Stomach (tissue), 9 donors: ENCODE data around the gene LYL1. TPM values are rescaled to one million over a fixed set of nuclear protein-coding genes. Genes with fewer than 3 reads are reported as not detected.
A peak's percentile ranks its signal among the peaks of the same experiment; 100 is the strongest.

Experiments
- DNase-seq, 2 donors: peaks; one replicate each; pipeline versions ENCODE4 v3.0.0 to v3.0.0-alpha.2; 2013 to 2019
- H3K27ac ChIP-seq, 5 donors: fragments of 200-600 bp in 4 of 5; sonication (generic) in 4 of 5; one replicate each; pipeline ENCODE4 v1.5.1; 2013 to 2019; ENCODE audit warnings: mild to moderate bottlenecking in 1 of 5, moderate library complexity in 1 of 5
- H3K27me3 ChIP-seq, 3 donors: fragments of 200-600 bp; sonication (generic); one replicate each; pipeline ENCODE4 v1.5.1; 2017 to 2019; ENCODE audit warnings: mixed run types in 1 of 3
- H3K36me3 ChIP-seq, 4 donors: fragments of 200-600 bp; sonication (generic); 1 replicate in 3 of 4; 2 replicates in 1 of 4; pipeline ENCODE4 v1.5.1; 2016 to 2019
- H3K4me1 ChIP-seq, 4 donors: fragments of 200-600 bp; sonication (generic); one replicate each; pipeline ENCODE4 v1.5.1; 2016 to 2019
- H3K4me3 ChIP-seq, 4 donors: fragments of 200-600 bp; sonication (generic) in 3 of 4; one replicate each; pipeline ENCODE4 v1.5.1; 2016 to 2019; ENCODE audit warnings: mild to moderate bottlenecking in 1 of 4
- H3K9me3 ChIP-seq, 4 donors: fragments of 200-600 bp; sonication (generic); one replicate each; pipeline ENCODE4 v1.5.1; 2016 to 2019
- EP300 ChIP-seq: sonication (generic); formaldehyde crosslinking; IDR thresholded peaks from one replicate; pipeline ENCODE4 v1.6.1; 2017; ENCODE audit warnings: antibody characterized with exemption
- POLR2A ChIP-seq, 4 donors: fragments of 450-650 bp; IDR thresholded peaks; one replicate each; pipeline ENCODE4 v1.6.1; 2016; ENCODE audit warnings: antibody characterized with exemption in 4 of 4, control low read depth in 2 of 4, mild to moderate bottlenecking in 1 of 4, moderate library complexity in 1 of 4
- POLR2AphosphoS5 ChIP-seq, 3 donors: sonication (generic); formaldehyde crosslinking; IDR thresholded peaks; one replicate each; pipeline ENCODE4 v1.6.1; 2016; ENCODE audit warnings: antibody characterized with exemption in 3 of 3
- WGBS, 5 donors: extraction: QIAGEN DNeasy Blood & Tissue Kit in 3 of 5; methylation state at CpG; one replicate each; pipeline versions ENCODE4 v1.1.5 to v1.1.7; 2013 to 2018; 5-methylcytosine and 5-hydroxymethylcytosine counted together
- intact Hi-C: fragments of 100-400 bp; cut with DNase I; formaldehyde crosslinking; loops from one replicate; pipeline ENCODE4 v1.15.1; 2023; ENCODE audit warnings: low total_unique reads
- polyA plus RNA-seq, 3 donors: library from polyadenylated mRNA; stranded (reverse); fragments of 200-250 nt; gene quantifications; one replicate each; pipeline ENCODE4 v1.2.3, GENCODE V29; 2013
- total RNA-seq, 5 donors: library from RNA; depleted of rRNA; stranded (reverse); fragments of >200 nt; gene quantifications; one replicate each; pipeline versions ENCODE4 v1.1.0 to v1.2.3, GENCODE V29; 2014 to 2016
- TF ChIP-seq, protein P1 (sequence below), 7 experiments: fragments of 450-650 bp in 4 of 7; fragments of 200-600 bp in 3 of 7; sonication (generic) in 3 of 7; IDR thresholded peaks; one replicate each; pipeline ENCODE4 v1.5.1; 2016 to 2019; ENCODE audit warnings: antibody characterized with exemption in 7 of 7, control low read depth in 2 of 7, mild to moderate bottlenecking in 1 of 7
- donor health status: healthy with polysubstance abuse.
- donor health status: Bipolar disorder and iron deficiency.
- donor health status: healthy.

Gene LYL1
- total and polyA plus RNA-seq, 8 donors, result 1.3 to 19.3 (median 5.0) TPM; not detected in 1

DNA sequence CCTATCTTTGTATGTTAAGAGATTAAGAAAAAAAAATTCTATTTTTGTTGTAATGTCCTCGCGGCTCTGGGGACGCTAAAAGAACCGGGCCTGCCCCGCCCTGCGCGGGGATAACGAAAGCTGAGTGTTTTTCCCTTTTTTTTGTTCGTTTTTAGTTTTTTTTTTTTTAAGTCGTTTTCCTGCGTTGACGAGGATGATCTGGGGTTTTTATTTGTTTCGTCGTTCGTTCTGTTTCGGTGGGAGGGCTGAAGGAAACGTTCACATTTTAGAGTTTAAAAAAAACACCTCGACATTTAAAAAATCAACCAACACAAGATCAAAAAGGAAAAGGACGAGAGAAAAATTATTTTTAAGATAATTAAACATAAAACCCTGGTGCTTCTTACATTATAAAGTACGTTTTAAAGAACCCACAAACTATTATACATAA, 5.6 kb downstream of the LYL1 start:
- peaks cover 0 to 6% (median 0%) of the 10 kb centered on the region in 3 donors for H3K27me3 ChIP-seq
- peak overlapping the region in 4 of 5 donors; percentile 79 to 96 (median 88) for H3K27ac ChIP-seq
- intact Hi-C loops, result no loop called here
- H3K4me1 ChIP-seq, result peaks cover 63 to 100% (median 90%) of the 10 kb centered on the region in 4 donors
- no peak for DNase-seq
- 48 to 67% (median 51%) methylated on average over 20 of the region's 20 CpGs for WGBS, 5 donors
- H3K36me3 ChIP-seq, result peaks cover 0 to 18% (median 16%) of the 10 kb centered on the region in 4 donors
- no peaks in the 10 kb centered on the region for H3K9me3 ChIP-seq
- peak overlapping the region; percentile 35 to 46 (median 42) for H3K4me3 ChIP-seq
- TF ChIP-seq EP300 (no peak), POLR2AphosphoS5 (IDR thresholded peaks at IDR 0.05) (no peak), POLR2A (IDR thresholded peaks at IDR 0.05) (no peak)
- TF ChIP-seq, protein P1, sequence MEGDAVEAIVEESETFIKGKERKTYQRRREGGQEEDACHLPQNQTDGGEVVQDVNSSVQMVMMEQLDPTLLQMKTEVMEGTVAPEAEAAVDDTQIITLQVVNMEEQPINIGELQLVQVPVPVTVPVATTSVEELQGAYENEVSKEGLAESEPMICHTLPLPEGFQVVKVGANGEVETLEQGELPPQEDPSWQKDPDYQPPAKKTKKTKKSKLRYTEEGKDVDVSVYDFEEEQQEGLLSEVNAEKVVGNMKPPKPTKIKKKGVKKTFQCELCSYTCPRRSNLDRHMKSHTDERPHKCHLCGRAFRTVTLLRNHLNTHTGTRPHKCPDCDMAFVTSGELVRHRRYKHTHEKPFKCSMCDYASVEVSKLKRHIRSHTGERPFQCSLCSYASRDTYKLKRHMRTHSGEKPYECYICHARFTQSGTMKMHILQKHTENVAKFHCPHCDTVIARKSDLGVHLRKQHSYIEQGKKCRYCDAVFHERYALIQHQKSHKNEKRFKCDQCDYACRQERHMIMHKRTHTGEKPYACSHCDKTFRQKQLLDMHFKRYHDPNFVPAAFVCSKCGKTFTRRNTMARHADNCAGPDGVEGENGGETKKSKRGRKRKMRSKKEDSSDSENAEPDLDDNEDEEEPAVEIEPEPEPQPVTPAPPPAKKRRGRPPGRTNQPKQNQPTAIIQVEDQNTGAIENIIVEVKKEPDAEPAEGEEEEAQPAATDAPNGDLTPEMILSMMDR (IDR thresholded peaks at IDR 0.05), result no peak

DNA sequence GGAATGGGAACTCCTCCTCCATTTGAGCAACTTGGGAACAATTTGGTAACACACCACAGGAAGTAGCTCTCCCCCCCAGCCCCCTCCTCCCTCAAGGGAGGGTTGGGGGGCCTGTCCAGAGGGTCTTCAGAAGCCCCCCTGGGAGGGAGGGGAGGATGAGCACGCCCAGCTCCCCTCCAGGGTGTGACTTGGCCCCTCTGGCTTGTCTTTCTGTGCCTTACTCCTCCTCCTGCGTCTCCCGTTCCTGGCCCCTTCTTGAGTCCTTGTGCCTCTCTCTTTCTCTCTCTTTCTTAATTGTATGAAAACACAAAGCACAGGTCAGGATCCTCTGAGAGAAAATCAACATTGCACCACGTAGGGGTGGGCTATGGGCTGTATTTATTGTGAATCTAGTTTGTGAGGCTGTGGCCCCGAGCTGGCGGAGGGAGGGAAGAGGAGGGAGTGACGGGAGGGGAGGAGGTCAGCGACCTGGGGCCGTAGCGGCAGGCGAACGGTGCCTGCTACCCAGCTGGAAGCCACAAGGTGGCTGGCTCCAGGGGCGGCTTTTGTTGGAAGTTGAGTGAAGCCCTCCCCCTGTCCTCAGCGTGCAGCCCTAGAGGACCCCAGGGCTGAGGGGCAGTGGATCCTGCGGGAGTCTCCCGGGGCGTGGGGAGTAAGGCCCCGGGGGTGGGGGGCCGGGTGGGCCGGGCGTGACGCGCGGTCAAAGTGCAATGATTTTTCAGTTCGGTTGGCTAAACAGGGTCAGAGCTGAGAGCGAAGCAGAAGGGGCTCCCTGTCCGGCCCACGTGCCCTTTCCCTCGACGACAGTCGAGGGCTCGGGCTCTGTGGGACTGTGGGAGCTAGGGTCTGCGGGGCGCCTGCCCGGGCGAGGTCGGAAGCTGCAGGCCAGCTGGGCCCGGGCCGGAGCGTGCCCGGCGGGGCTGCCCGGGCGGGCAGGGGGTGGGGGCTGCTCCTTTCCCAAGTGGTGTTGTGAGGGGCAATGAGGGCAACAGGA, 6.4 kb downstream of the LYL1 start:
- intact Hi-C loops, result no loop called here
- DNase-seq, result peak in 1 of 2 donors; percentile 65
- H3K36me3 ChIP-seq, result peaks cover 0 to 18% (median 16%) of the 10 kb centered on the region in 4 donors
- H3K27me3 ChIP-seq, result peaks cover 0 to 6% (median 0%) of the 10 kb centered on the region in 3 donors
- WGBS, 5 donors, result 50 to 60% (median 58%) methylated on average over 39 to 44 of the region's 44 CpGs
- H3K4me1 ChIP-seq, result peaks cover 68 to 100% (median 88%) of the 10 kb centered on the region in 4 donors
- no peak for TF ChIP-seq EP300
- no peak for TF ChIP-seq POLR2A (IDR thresholded peaks at IDR 0.05)
- no peak for TF ChIP-seq POLR2AphosphoS5 (IDR thresholded peaks at IDR 0.05)
- TF ChIP-seq, protein P1 (IDR thresholded peaks at IDR 0.05), result no peak
- peak overlapping the region in 3 of 4 donors; percentile 15 to 46 (median 40) for H3K4me3 ChIP-seq
- no peaks in the 10 kb centered on the region for H3K9me3 ChIP-seq
- H3K27ac ChIP-seq, result peak overlapping the region; percentile 35 to 96 (median 86)

DNA sequence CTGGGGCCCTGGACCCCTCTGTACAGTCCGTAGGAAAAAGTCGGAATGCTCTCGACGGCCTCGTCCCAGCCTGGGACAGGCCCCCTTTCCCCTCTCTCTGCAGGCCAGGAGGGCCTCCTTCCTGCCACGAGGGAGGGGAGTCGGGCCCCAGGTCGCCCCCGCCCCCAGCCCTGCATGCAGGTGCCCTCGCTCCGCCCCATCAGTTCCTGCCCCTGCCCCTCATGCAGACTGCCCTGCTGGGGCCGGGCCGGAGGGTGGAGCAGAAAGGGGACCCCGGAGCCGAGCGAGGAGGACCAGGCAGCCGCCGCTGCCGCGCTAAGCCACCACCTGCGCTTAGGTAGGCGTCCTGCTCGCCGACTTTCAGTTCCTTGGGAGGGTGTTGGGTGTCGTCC, 7.3 kb downstream of the LYL1 start:
- WGBS, 5 donors, result 70 to 86% (median 73%) methylated on average over 19 to 25 of the region's 25 CpGs
- peak in 1 of 2 donors; percentile 49 for DNase-seq
- Histone ChIP-seq H3K4me3 (peak overlapping the region; percentile 2 to 46 (median 28)), H3K27me3 (peaks cover 0 to 6% (median 0%) of the 10 kb centered on the region in 3 donors), H3K4me1 (peaks cover 73 to 100% (median 86%) of the 10 kb centered on the region in 4 donors), H3K36me3 (peaks cover 0 to 21% (median 20%) of the 10 kb centered on the region in 4 donors), H3K27ac (peak overlapping the region in 4 of 5 donors; percentile 61 to 96 (median 88)), H3K9me3 (no peaks in the 10 kb centered on the region)
- TF ChIP-seq EP300, result no peak
- no peak for TF ChIP-seq POLR2A (IDR thresholded peaks at IDR 0.05)
- TF ChIP-seq, protein P1 (IDR thresholded peaks at IDR 0.05), result no peak
- no peak for TF ChIP-seq POLR2AphosphoS5 (IDR thresholded peaks at IDR 0.05)
- intact Hi-C loops, result no loop called here

DNA sequence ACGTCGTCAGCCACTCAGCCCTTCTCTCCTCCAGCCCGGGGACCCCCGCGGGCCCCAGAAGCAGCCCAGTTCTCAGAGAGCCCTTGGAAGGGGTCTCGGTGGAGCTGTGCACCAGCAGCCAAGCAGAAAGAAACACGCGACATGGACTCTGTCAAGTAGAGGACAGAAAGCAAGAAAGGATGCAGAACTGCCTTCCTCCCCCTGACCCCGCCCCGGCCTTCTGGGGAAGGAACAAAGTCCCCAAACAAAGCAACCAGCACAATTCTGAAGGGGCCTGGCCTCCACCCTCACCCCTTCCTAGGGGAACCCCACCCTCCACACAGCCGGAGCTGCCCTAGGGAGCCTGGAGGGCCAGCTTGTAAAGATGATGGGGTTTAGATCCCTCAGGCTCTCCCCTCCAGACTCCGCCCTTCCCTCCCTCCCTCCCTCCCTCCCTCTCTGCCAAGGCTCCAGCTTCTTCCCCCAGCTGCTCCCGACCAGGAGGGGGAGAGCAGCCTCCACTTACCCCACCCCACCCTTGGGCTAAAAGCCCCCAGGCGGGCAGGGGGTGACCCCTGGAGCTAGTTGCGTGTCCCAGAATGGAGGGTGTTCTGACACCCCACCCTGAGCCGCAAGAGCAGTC, 7.8 kb downstream of the LYL1 start:
- 53 to 72% (median 66%) methylated on average over 12 to 16 of the region's 16 CpGs for whole genome bisulfite sequencing, 5 donors
- Histone ChIP-seq H3K36me3 (peaks cover 0 to 25% (median 23%) of the 10 kb centered on the region in 4 donors), H3K9me3 (no peaks in the 10 kb centered on the region), H3K4me1 (peaks cover 72 to 98% (median 85%) of the 10 kb centered on the region in 4 donors), H3K4me3 (peak overlapping the region; percentile 2 to 46 (median 28)), H3K27me3 (peaks cover 0 to 6% (median 0%) of the 10 kb centered on the region in 3 donors), H3K27ac (peak overlapping the region in 4 of 5 donors; percentile 61 to 96 (median 88))
- intact Hi-C loops, result no loop called here
- peak in 1 of 2 donors; percentile 65 for DNase-seq
- TF ChIP-seq, protein P1 (IDR thresholded peaks at IDR 0.05), result no peak
- TF ChIP-seq POLR2A (IDR thresholded peaks at IDR 0.05), result no peak
- no peak for TF ChIP-seq EP300
- no peak for TF ChIP-seq POLR2AphosphoS5 (IDR thresholded peaks at IDR 0.05)
